Stimulated activated CD8-positive, alpha-beta memory T cell treated with anti-CD3 and anti-CD28 coated beads, Interleukin-15, amount 100 ng/mL, for 48 hours (primary cell): ENCODE results near the gene ACADM.
"Not testable (repeated sequence)": the region's sequence is repeated elsewhere in the genome, so short reads cannot be mapped to it uniquely, and the experiment has no call there.

ENCODE experiments used
- DNase-seq, 2 donors: peaks; one replicate each; pipeline ENCODE4 v3.0.0-alpha.2; 2020; ENCODE audit warnings: low read depth in 2 of 2

ACADM gene

GRCh38 chr1:75794382-75794781, 69.9 kb downstream of the ACADM start:
- DNase-seq: no peak

GRCh38 chr1:75795703-75796193, 71.2 kb downstream of the ACADM start:
- DNase-seq: no peak

GRCh38 chr1:75796376-75797272, 72.1 kb downstream of the ACADM start, which contains the start of gene MSH4:
MSH4 (plus strand) TSS chr1:75796882; CDS start chr1:75796986, 104 bp downstream.
- DNase-seq: no peak

GRCh38 chr1:75797273-75797588, 72.7 kb downstream of the ACADM start:
- no peak for DNase-seq

- no peak for DNase-seq
Measured at GRCh38 chr1:75797606-75798216, 73.2 kb downstream of the ACADM start.

GRCh38 chr1:75801480-75801879, 77.0 kb downstream of the ACADM start:
- not testable (repeated sequence) for DNase-seq

GRCh38 chr1:75808921-75809320, 84.4 kb downstream of the ACADM start:
- no peak for DNase-seq

- DNase-seq: not testable (repeated sequence)
Measured at GRCh38 chr1:75810113-75810512, 85.6 kb downstream of the ACADM start.

- DNase-seq: no peak
Measured at GRCh38 chr1:75811211-75811981, 86.9 kb downstream of the ACADM start.

GRCh38 chr1:75812065-75812464, 87.6 kb downstream of the ACADM start:
- DNase-seq: no peak
